ENCODE results near the gene CDC7. TPM values are rescaled to one million over a fixed set of nuclear protein-coding genes. Genes with fewer than 3 reads are reported as not detected.

CDC7 gene
- total RNA-seq, 2 experiments from 2014 or later: 35.8 to 54.5 TPM

GRCh38 chr1:91476533-91477217 lies 24.0 kb upstream of the CDC7 start:
- no peaks in the 10 kb centered on the region for H3K36me3 ChIP-seq (ENCODE audit: insufficient read depth, low read length)
- POLR2A ChIA-PET: interaction anchor here (0.6 to 1.1 kb wide), 3 partner anchors 9 to 769 kb away, joined by 3 read pairs; no protein-coding TSS in a partner anchor
- no peak overlapping the region for H3K4me2 ChIP-seq (ENCODE audit: low read length)
- no peak for TF ChIP-seq EZH2phosphoT487 (IDR thresholded peaks at IDR 0.05; ENCODE audit: borderline replicate concordance, low read depth, low read length)
- TF ChIP-seq CTCF (conservative IDR thresholded peaks at IDR 0.05; ENCODE audit: low read length): no peak
- no peak overlapping the region for H3K4me3 ChIP-seq (ENCODE audit: low read depth, low read length, poor library complexity, severe bottlenecking)
- BruUV-seq (replicated peaks): no TSS peak
- H3K9me3 ChIP-seq (ENCODE audit: low read length): no peaks in the 10 kb centered on the region
- H4K20me1 ChIP-seq (ENCODE audit: insufficient read depth, low read length): no peaks in the 10 kb centered on the region
- intact Hi-C loops (cut with micrococcal nuclease; ENCODE audit: unreplicated experiment): no loop called here
- DNase-seq (ENCODE audit: low spot score): no peak
- H2AFZ ChIP-seq (ENCODE audit: low read length): no peak overlapping the region
- no peaks in the 10 kb centered on the region for H3K4me1 ChIP-seq (ENCODE audit: insufficient read depth, low read length, poor library complexity, severe bottlenecking)
- no peaks in the 10 kb centered on the region for H3K79me2 ChIP-seq (ENCODE audit: insufficient read depth, low read depth, low read length)
- CTCF ChIA-PET (ENCODE audit: unreplicated experiment): no interaction called here
- H3K27ac ChIP-seq (ENCODE audit: low read depth, low read length, poor library complexity, severe bottlenecking): no peak overlapping the region
- no peaks in the 10 kb centered on the region for H3K9me2 ChIP-seq (ENCODE audit: insufficient read depth, low read length)

- POLR2A ChIA-PET: interaction anchor here (0.7 kb wide), 1 partner anchor 149 kb away, joined by 3 read pairs; no protein-coding TSS in a partner anchor
- CTCF ChIA-PET (ENCODE audit: unreplicated experiment): no interaction called here
Measured at GRCh38 chr1:91487469-91487868, 13.2 kb upstream of the CDC7 start.

More at GRCh38 chr1:91487469-91487868, 13.2 kb upstream of the CDC7 start:
- Histone ChIP-seq H3K9me3 (ENCODE audit: low read length) (0 out of 2 replicates have a peak, but pooled peaks cover 6% of the 10 kb centered on the region), H3K27ac (ENCODE audit: low read depth, low read length, poor library complexity, severe bottlenecking) (no peak overlapping the region), H3K4me1 (ENCODE audit: insufficient read depth, low read length, poor library complexity, severe bottlenecking) (peaks cover 3% of the 10 kb centered on the region), H3K79me2 (ENCODE audit: insufficient read depth, low read depth, low read length) (no peaks in the 10 kb centered on the region), H4K20me1 (ENCODE audit: insufficient read depth, low read length) (no peaks in the 10 kb centered on the region), H3K36me3 (ENCODE audit: insufficient read depth, low read length) (no peaks in the 10 kb centered on the region), H3K4me2 (ENCODE audit: low read length) (no peak overlapping the region), H3K9me2 (ENCODE audit: insufficient read depth, low read length) (no peaks in the 10 kb centered on the region), H3K4me3 (ENCODE audit: low read depth, low read length, poor library complexity, severe bottlenecking) (no peak overlapping the region), H2AFZ (ENCODE audit: low read length) (no peak overlapping the region)
- TF ChIP-seq CTCF (conservative IDR thresholded peaks at IDR 0.05; ENCODE audit: low read length) (no peak), EZH2phosphoT487 (IDR thresholded peaks at IDR 0.05; ENCODE audit: borderline replicate concordance, low read depth, low read length) (no peak)
- DNase-seq (ENCODE audit: low spot score): no peak
- intact Hi-C loops (cut with micrococcal nuclease; ENCODE audit: unreplicated experiment): no loop called here
- no TSS peak for BruUV-seq (replicated peaks)

Data from OCI-LY7 (cell line).